DOHH2 (cell line): ENCODE data around the gene WNT8A.

Experiments used
- EZH2phosphoT487 ChIP-seq: fragments of 200-600 bp; sonication (generic); IDR thresholded peaks from 2 replicates; pipeline ENCODE4 v1.6.1; 2017; ENCODE audit warnings: borderline replicate concordance, mild to moderate bottlenecking, antibody characterized with exemption, low read length, moderate library complexity, mixed read lengths
- TF ChIP-seq, protein P1 (sequence below): fragments of 200-600 bp; sonication (generic); IDR thresholded peaks from one replicate; pipeline ENCODE4 v1.5.1; 2014; ENCODE audit warnings: antibody characterized with exemption, mild to moderate bottlenecking, low read depth, low read length; ENCODE audit not compliant: poor library complexity, severe bottlenecking

GRCh38 chr5:138037907-138038633 lies 45.8 kb upstream of the WNT8A start:
- TF ChIP-seq, protein P1, sequence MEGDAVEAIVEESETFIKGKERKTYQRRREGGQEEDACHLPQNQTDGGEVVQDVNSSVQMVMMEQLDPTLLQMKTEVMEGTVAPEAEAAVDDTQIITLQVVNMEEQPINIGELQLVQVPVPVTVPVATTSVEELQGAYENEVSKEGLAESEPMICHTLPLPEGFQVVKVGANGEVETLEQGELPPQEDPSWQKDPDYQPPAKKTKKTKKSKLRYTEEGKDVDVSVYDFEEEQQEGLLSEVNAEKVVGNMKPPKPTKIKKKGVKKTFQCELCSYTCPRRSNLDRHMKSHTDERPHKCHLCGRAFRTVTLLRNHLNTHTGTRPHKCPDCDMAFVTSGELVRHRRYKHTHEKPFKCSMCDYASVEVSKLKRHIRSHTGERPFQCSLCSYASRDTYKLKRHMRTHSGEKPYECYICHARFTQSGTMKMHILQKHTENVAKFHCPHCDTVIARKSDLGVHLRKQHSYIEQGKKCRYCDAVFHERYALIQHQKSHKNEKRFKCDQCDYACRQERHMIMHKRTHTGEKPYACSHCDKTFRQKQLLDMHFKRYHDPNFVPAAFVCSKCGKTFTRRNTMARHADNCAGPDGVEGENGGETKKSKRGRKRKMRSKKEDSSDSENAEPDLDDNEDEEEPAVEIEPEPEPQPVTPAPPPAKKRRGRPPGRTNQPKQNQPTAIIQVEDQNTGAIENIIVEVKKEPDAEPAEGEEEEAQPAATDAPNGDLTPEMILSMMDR, result no peak
- TF ChIP-seq EZH2phosphoT487, result no peak
